Measurements from ENCODE around the gene CAPZB. TPM values are rescaled to one million over a fixed set of nuclear protein-coding genes. Genes with fewer than 3 reads are reported as not detected.

Gene CAPZB
- total RNA-seq, 1 experiment from 2014 or later, result 348 TPM

DNA sequence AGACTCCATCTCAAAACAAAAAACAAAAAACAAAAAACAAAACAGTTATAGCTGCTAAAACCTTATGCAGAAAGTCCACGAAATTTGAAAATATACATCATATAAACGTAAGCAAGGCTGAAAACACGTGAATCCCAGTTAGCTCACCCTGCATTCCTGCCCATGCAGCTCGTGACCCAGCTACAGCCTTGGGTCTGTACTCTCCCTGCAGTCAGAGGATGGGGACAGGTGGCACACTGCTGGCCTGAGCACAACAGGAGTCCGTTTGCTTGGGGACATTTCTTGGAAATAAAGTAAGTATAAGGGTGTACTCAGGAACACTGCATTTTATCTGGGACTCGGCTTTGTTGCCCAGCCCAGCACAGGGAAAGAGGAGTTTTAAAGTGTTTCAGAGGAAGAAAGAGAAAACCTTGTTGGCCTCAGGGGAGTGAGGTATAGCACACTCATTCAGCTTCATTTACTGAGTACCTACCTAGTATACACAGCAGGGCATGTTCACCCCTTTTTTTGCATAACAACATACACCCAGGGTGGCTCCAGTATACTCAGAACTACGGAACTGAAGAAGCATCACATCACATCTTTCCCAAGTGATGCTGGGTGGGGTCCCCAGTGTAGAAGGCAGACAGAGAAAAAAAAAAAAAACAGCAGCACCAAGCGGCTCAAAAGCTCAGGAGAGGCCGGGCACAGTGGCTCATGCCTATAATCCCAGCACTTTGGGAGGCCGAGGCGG, 44.1 kb downstream of the CAPZB start:
- no peak overlapping the region for H3K14ac ChIP-seq (ENCODE audit: insufficient read depth, low read length)
- no peak for DNase-seq
- peaks cover 40% of the 10 kb centered on the region; the same call in 1 of the 2 replicates for H3K79me2 ChIP-seq (ENCODE audit: insufficient read depth, low read length)
- H3K23ac ChIP-seq (ENCODE audit: insufficient read length, low read depth, low read length), result no peak overlapping the region
- no peak overlapping the region for H3K9ac ChIP-seq (ENCODE audit: extremely low read depth, insufficient read length, low read length)
- no peaks in the 10 kb centered on the region for H3K9me3 ChIP-seq (ENCODE audit: control insufficient read depth, low read depth, low read length)
- Mint-ChIP-seq H3K27me3 (ENCODE audit: low read depth) (no peaks in the 10 kb centered on the region), H3K27ac (peak overlapping the region in 2 of 3 experiments; percentile 65 to 76; a peak in 4 of 7 replicates), H3K4me3 (peak overlapping the region in 1 of 2 experiments; percentile 49; a peak in 2 of 5 replicates), H3K36me3 (ENCODE audit: insufficient read depth in 1 of 3, low read depth in 3 of 3) (peaks cover 0 to 9% (median 9%) of the 10 kb centered on the region in 3 experiments; a peak in 4 of 7 replicates), H3K4me1 (peaks cover 40 to 42% of the 10 kb centered on the region in 2 experiments), H3K9me3 (no peaks in the 10 kb centered on the region)
- peaks cover 12% of the 10 kb centered on the region for H3K79me1 ChIP-seq (ENCODE audit: insufficient read depth, low read depth, low read length, poor library complexity, severe bottlenecking)
- no peaks in the 10 kb centered on the region for H3K23me2 ChIP-seq (ENCODE audit: insufficient read length, low read depth, low read length, poor library complexity, severe bottlenecking)
- WGBS (ENCODE audit: extremely low coverage, insufficient read length, low lambda C conversion rate), result no CpG with 5 or more reads among the region's 11 CpGs
- H4K20me1 ChIP-seq (ENCODE audit: control insufficient read depth, insufficient read depth, insufficient read length), result peaks cover 2% of the 10 kb centered on the region
- no peak overlapping the region for H3K4me2 ChIP-seq (ENCODE audit: insufficient read depth, insufficient read length, low read length)
- no peak overlapping the region for H3K18ac ChIP-seq (ENCODE audit: insufficient read length, low read depth, low read length)
- no peak overlapping the region for H3K27ac ChIP-seq (ENCODE audit: insufficient read length, low read depth, low read length)
- H2AFZ ChIP-seq (ENCODE audit: low read length), result no peak overlapping the region
- H3K4ac ChIP-seq (ENCODE audit: low read depth, low read length), result no peak overlapping the region
- H2BK12ac ChIP-seq (ENCODE audit: insufficient read length, low read depth, low read length), result no peak overlapping the region
- TF ChIP-seq, protein P1, sequence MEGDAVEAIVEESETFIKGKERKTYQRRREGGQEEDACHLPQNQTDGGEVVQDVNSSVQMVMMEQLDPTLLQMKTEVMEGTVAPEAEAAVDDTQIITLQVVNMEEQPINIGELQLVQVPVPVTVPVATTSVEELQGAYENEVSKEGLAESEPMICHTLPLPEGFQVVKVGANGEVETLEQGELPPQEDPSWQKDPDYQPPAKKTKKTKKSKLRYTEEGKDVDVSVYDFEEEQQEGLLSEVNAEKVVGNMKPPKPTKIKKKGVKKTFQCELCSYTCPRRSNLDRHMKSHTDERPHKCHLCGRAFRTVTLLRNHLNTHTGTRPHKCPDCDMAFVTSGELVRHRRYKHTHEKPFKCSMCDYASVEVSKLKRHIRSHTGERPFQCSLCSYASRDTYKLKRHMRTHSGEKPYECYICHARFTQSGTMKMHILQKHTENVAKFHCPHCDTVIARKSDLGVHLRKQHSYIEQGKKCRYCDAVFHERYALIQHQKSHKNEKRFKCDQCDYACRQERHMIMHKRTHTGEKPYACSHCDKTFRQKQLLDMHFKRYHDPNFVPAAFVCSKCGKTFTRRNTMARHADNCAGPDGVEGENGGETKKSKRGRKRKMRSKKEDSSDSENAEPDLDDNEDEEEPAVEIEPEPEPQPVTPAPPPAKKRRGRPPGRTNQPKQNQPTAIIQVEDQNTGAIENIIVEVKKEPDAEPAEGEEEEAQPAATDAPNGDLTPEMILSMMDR (conservative IDR thresholded peaks at IDR 0.05), result no peak
- H4K8ac ChIP-seq (replicated peaks; ENCODE audit: insufficient read length, low read depth, low read length), result no peak overlapping the region
- H2BK120ac ChIP-seq (ENCODE audit: low read depth, low read length, poor library complexity, severe bottlenecking), result no peak overlapping the region
- H2AK5ac ChIP-seq (ENCODE audit: insufficient read length, low read length), result no peak overlapping the region
- no peaks in the 10 kb centered on the region for H3K27me3 ChIP-seq (ENCODE audit: insufficient read depth, low read length)
- no peak overlapping the region for H2BK15ac ChIP-seq (ENCODE audit: low read depth, low read length)
- H4K91ac ChIP-seq (ENCODE audit: insufficient read length, low read depth, low read length), result no peak overlapping the region
- no peak overlapping the region for H2BK20ac ChIP-seq (ENCODE audit: low read depth, low read length, poor library complexity, severe bottlenecking)
- H3K56ac ChIP-seq (ENCODE audit: insufficient read length, low read depth, low read length), result no peak overlapping the region
- H4K5ac ChIP-seq (ENCODE audit: insufficient read length, low read depth, low read length), result no peak overlapping the region
- H3T11ph ChIP-seq (ENCODE audit: low read length), result no peak overlapping the region
- H3K4me1 ChIP-seq (ENCODE audit: insufficient read depth, low read length), result peaks cover 7% of the 10 kb centered on the region; the same call in 1 of the 2 replicates
- no peak overlapping the region for H2BK5ac ChIP-seq (ENCODE audit: insufficient read length, low read length)

All from H9 (cell line).